CD8-positive, alpha-beta memory T cell (primary cell): ENCODE results near the gene PSMC4. TPM values are rescaled to one million over a fixed set of nuclear protein-coding genes. Genes with fewer than 3 reads are reported as not detected.

Source experiments
- CTCF ChIA-PET: fragments of 350-600 bp; sonication (Branson Sonifier 250); formaldehyde crosslinking; loops from one replicate; lab custom pipeline; 2021; ENCODE audit warnings: antibody characterized with exemption; lab: Charles Lee
- POLR2A ChIA-PET: fragments of 350-600 bp; sonication (Branson Sonifier 250); formaldehyde crosslinking; loops from one replicate; lab custom pipeline; 2021; ENCODE audit warnings: antibody characterized with exemption; lab: Charles Lee
- DNase-seq, 5 donors: peaks; one replicate each; pipeline versions ENCODE4 v3.0.0 to v3.0.0-alpha.2; 2020 to 2022; ENCODE audit warnings: mixed read lengths in 1 of 5
- H3K27ac ChIP-seq: one replicate; pipeline ENCODE4 v1.7.0; 2013; ENCODE audit warnings: low read depth, mild to moderate bottlenecking, low read length, moderate library complexity
- H3K27me3 ChIP-seq: 2 replicates; pipeline ENCODE4 v1.7.0; 2013; ENCODE audit warnings: low read length, mild to moderate bottlenecking; ENCODE audit not compliant: insufficient read depth, poor library complexity, severe bottlenecking
- H3K36me3 ChIP-seq: 2 replicates; pipeline ENCODE4 v1.7.0; 2013; ENCODE audit warnings: mild to moderate bottlenecking, low read length, moderate library complexity; ENCODE audit not compliant: insufficient read depth
- H3K4me1 ChIP-seq: 2 replicates; pipeline ENCODE4 v1.7.0; 2013; ENCODE audit warnings: mild to moderate bottlenecking, low read length, moderate library complexity; ENCODE audit not compliant: insufficient read depth
- H3K4me3 ChIP-seq: 2 replicates; pipeline ENCODE4 v1.7.0; 2013; ENCODE audit warnings: mild to moderate bottlenecking, low read length
- H3K9me3 ChIP-seq: 2 replicates; pipeline ENCODE4 v1.7.0; 2013; ENCODE audit warnings: mild to moderate bottlenecking, low read length
- H3K27ac Mint-ChIP-seq, 8 donors: one replicate each; pipeline ENCODE4 v1.8.0; 2020 to 2021; ENCODE audit warnings: mixed read lengths in 8 of 8, mild to moderate bottlenecking in 6 of 8, inconsistent platforms in 3 of 8, moderate library complexity in 3 of 8
- H3K27me3 Mint-ChIP-seq, 2 donors: one replicate each; pipeline ENCODE4 v1.8.0; 2020 to 2021; ENCODE audit warnings: mixed read lengths in 2 of 2, mild to moderate bottlenecking in 1 of 2, moderate library complexity in 1 of 2
- H3K36me3 Mint-ChIP-seq, 3 donors: one replicate each; pipeline ENCODE4 v1.8.0; 2020 to 2021; ENCODE audit warnings: mixed read lengths in 3 of 3, inconsistent platforms in 1 of 3, mild to moderate bottlenecking in 1 of 3
- H3K4me1 Mint-ChIP-seq, 3 donors: one replicate each; pipeline ENCODE4 v1.8.0; 2020 to 2021; ENCODE audit warnings: mixed read lengths in 3 of 3, inconsistent platforms in 1 of 3, mild to moderate bottlenecking in 1 of 3
- H3K4me3 Mint-ChIP-seq, 7 donors: one replicate each; pipeline ENCODE4 v1.8.0; 2020 to 2021; ENCODE audit warnings: mixed read lengths in 7 of 7, mild to moderate bottlenecking in 6 of 7, moderate library complexity in 4 of 7, inconsistent platforms in 2 of 7
- H3K9me3 Mint-ChIP-seq, 5 donors: one replicate each; pipeline ENCODE4 v1.8.0; 2020 to 2022; ENCODE audit warnings: mixed read lengths in 5 of 5, mild to moderate bottlenecking in 3 of 5, moderate library complexity in 2 of 5, inconsistent platforms in 1 of 5
- polyA plus RNA-seq: library from polyadenylated mRNA; unstranded; fragments of 300-500 nt; fragmentation: Illumina TruSeq; gene quantifications from one replicate; pipeline ENCODE4 v1.2.3, GENCODE V29; 2021
- total RNA-seq, 2 experiments: library from RNA; stranded (reverse); gene quantifications; one replicate each; pipeline ENCODE4 v1.2.3, GENCODE V29; 2021

The PSMC4 gene
- 100 to 1,000 TPM; 170 to 179 TPM for total RNA-seq
- 114 TPM for polyA plus RNA-seq

- H3K9me3 ChIP-seq = no peaks in the 10 kb centered on the region
- peak; percentile 97 to 99 (median 98) for DNase-seq
- peaks cover 25% of the 10 kb centered on the region for H3K36me3 ChIP-seq
- Mint-ChIP-seq H3K4me1 (peaks cover 47 to 68% (median 51%) of the 10 kb centered on the region in 3 donors), H3K9me3 (peaks cover 0 to 1% (median 0%) of the 10 kb centered on the region in 5 donors), H3K27me3 (no peaks in the 10 kb centered on the region), H3K36me3 (peaks cover 10 to 50% (median 20%) of the 10 kb centered on the region in 3 donors), H3K4me3 (peak within 1 kb of the TSS; percentile 91 to 99 (median 95)), H3K27ac (peak within 1 kb of the TSS; percentile 93 to 100 (median 98))
- peaks cover 32% of the 10 kb centered on the region for H3K4me1 ChIP-seq
- CTCF ChIA-PET = interaction anchor here (0.7 to 3.7 kb wide), 42 partner anchors 10 to 203 kb away, joined by 3 to 79 read pairs (median 9); partner anchors contain the start of genes DYRK1B, FBL, FCGBP and ZNF546
- peak within 1 kb of the TSS; percentile 96 for H3K27ac ChIP-seq
- no peaks in the 10 kb centered on the region for H3K27me3 ChIP-seq
- POLR2A ChIA-PET = interaction anchor here (0.8 to 2.2 kb wide), 14 partner anchors 9 to 204 kb away, joined by 3 to 28 read pairs (median 6); partner anchors contain the start of genes DYRK1B, FBL, ZNF546 and ZNF780A
- peak within 1 kb of the TSS; percentile 84 for H3K4me3 ChIP-seq
Observed at GRCh38 chr19:39970675-39971379, at the start of gene PSMC4. PSMC4 (plus strand) TSS chr19:39971165; CDS start chr19:39971203, 38 bp downstream.

- peaks cover 0 to 30% (median 7%) of the 10 kb centered on the region in 3 donors for H3K36me3 Mint-ChIP-seq
- Histone ChIP-seq H3K27me3 (no peaks in the 10 kb centered on the region), H3K4me1 (peaks cover 8% of the 10 kb centered on the region), H3K36me3 (no peaks in the 10 kb centered on the region), H3K4me3 (no peak overlapping the region), H3K27ac (no peak overlapping the region), H3K9me3 (no peaks in the 10 kb centered on the region)
- CTCF ChIA-PET = no interaction called here
- H3K9me3 Mint-ChIP-seq = peaks cover 0 to 2% (median 0%) of the 10 kb centered on the region in 5 donors
- H3K4me1 Mint-ChIP-seq = peaks cover 0 to 16% (median 11%) of the 10 kb centered on the region in 3 donors
- H3K27ac Mint-ChIP-seq = peak overlapping the region in 2 of 8 donors; percentile 17 to 75
- POLR2A ChIA-PET = no interaction called here
- no peaks in the 10 kb centered on the region for H3K27me3 Mint-ChIP-seq
- H3K4me3 Mint-ChIP-seq = no peak overlapping the region
- DNase-seq = no peak
Observed at GRCh38 chr19:39923862-39924261, 47.1 kb upstream of the PSMC4 start.

DNA sequence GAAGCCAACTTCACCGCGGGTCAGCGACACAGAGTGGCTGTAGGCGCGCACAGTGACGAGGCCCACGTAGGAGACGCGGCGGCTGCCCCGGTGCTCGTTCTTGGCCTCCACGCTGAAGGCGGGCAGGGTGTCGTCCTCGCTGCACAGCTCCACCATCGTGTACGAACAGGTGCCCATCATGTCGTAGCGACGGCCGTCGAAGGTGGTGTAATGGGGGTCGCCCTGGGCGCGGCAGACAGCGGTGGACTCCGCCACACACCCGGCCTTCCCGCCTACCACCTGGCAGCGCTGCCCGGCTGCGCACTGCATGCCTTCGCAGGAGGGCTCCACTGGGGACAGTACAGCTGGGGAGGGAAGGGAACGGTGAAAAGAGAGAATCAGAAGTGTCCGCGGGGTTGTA, 46.6 kb upstream of the PSMC4 start:
- ChIA-PET CTCF (no interaction called here), POLR2A (no interaction called here)
- H3K27ac ChIP-seq = no peak overlapping the region
- Mint-ChIP-seq H3K27ac (no peak overlapping the region), H3K36me3 (peaks cover 0 to 27% (median 6%) of the 10 kb centered on the region in 3 donors), H3K4me3 (no peak overlapping the region), H3K27me3 (no peaks in the 10 kb centered on the region), H3K4me1 (peaks cover 0 to 15% (median 8%) of the 10 kb centered on the region in 3 donors), H3K9me3 (peaks cover 0 to 2% (median 0%) of the 10 kb centered on the region in 5 donors)
- no peaks in the 10 kb centered on the region for H3K27me3 ChIP-seq
- H3K36me3 ChIP-seq = no peaks in the 10 kb centered on the region
- DNase-seq = no peak
- peaks cover 8% of the 10 kb centered on the region for H3K4me1 ChIP-seq
- H3K9me3 ChIP-seq = no peaks in the 10 kb centered on the region
- no peak overlapping the region for H3K4me3 ChIP-seq

DNA sequence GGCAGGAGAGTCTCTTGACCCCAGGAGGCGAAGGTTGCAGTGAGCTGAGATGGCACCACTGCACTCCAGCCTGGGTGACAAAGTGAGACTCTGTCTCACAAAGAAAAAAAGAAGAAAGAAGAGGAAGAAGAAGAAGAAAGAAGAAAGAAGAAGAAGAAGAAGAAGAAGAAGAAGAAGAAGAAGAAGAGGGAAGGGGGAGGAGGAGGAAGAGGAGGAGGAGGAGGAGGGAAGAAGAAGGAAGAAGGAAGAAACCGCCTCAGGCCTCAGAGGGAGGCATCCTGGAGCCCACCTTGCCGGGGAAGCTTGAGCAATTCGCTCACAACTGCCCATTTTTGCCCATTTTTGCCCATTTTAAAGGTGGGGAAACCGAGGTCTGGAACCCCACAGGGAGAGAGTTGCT, 46.0 kb upstream of the PSMC4 start:
- no peaks in the 10 kb centered on the region for H3K27me3 ChIP-seq
- Mint-ChIP-seq H3K36me3 (peaks cover 3 to 21% (median 5%) of the 10 kb centered on the region in 3 donors), H3K27ac (peak overlapping the region in 1 of 8 donors; percentile 60), H3K9me3 (no peaks in the 10 kb centered on the region), H3K4me1 (peaks cover 5 to 17% (median 6%) of the 10 kb centered on the region in 3 donors), H3K27me3 (no peaks in the 10 kb centered on the region), H3K4me3 (no peak overlapping the region)
- no peak overlapping the region for H3K27ac ChIP-seq
- POLR2A ChIA-PET = no interaction called here
- H3K9me3 ChIP-seq = no peaks in the 10 kb centered on the region
- H3K36me3 ChIP-seq = no peaks in the 10 kb centered on the region
- CTCF ChIA-PET = no interaction called here
- DNase-seq = no peak
- H3K4me1 ChIP-seq = peaks cover 8% of the 10 kb centered on the region
- no peak overlapping the region for H3K4me3 ChIP-seq

GRCh38 chr19:39926170-39926760, 44.7 kb upstream of the PSMC4 start:
- H3K4me3 Mint-ChIP-seq = no peak overlapping the region
- no peak for DNase-seq
- Histone ChIP-seq H3K27me3 (no peaks in the 10 kb centered on the region), H3K4me3 (no peak overlapping the region), H3K36me3 (no peaks in the 10 kb centered on the region), H3K27ac (no peak overlapping the region), H3K4me1 (peaks cover 8% of the 10 kb centered on the region), H3K9me3 (no peaks in the 10 kb centered on the region)
- H3K36me3 Mint-ChIP-seq = peaks cover 3 to 19% (median 10%) of the 10 kb centered on the region in 3 donors
- POLR2A ChIA-PET = interaction anchor here (0.8 kb wide), 1 partner anchor 45 kb away, joined by 3 read pairs; the partner anchor contains the start of gene PSMC4
- peaks cover 6 to 23% (median 11%) of the 10 kb centered on the region in 3 donors for H3K4me1 Mint-ChIP-seq
- CTCF ChIA-PET = interaction anchor here (0.6 kb wide), 1 partner anchor 35 kb away, joined by 3 read pairs; no protein-coding TSS in a partner anchor
- H3K27me3 Mint-ChIP-seq = no peaks in the 10 kb centered on the region
- H3K9me3 Mint-ChIP-seq = no peaks in the 10 kb centered on the region
- no peak overlapping the region for H3K27ac Mint-ChIP-seq

GRCh38 chr19:39927076-39927475, 43.9 kb upstream of the PSMC4 start:
- no peak for DNase-seq
- Histone ChIP-seq H3K27me3 (no peaks in the 10 kb centered on the region), H3K4me1 (peaks cover 8% of the 10 kb centered on the region), H3K36me3 (no peaks in the 10 kb centered on the region), H3K9me3 (no peaks in the 10 kb centered on the region), H3K27ac (no peak overlapping the region), H3K4me3 (no peak overlapping the region)
- H3K9me3 Mint-ChIP-seq = no peaks in the 10 kb centered on the region
- H3K36me3 Mint-ChIP-seq = peaks cover 3 to 18% (median 10%) of the 10 kb centered on the region in 3 donors
- CTCF ChIA-PET = interaction anchor here (3.0 kb wide), 1 partner anchor 43 kb away, joined by 16 read pairs; the partner anchor contains the start of gene PSMC4
- H3K27me3 Mint-ChIP-seq = no peaks in the 10 kb centered on the region
- no peak overlapping the region for H3K27ac Mint-ChIP-seq
- H3K4me3 Mint-ChIP-seq = no peak overlapping the region
- POLR2A ChIA-PET = no interaction called here
- peaks cover 8 to 25% (median 11%) of the 10 kb centered on the region in 3 donors for H3K4me1 Mint-ChIP-seq

GRCh38 chr19:39927524-39928356, 43.2 kb upstream of the PSMC4 start:
- no peaks in the 10 kb centered on the region for H3K9me3 Mint-ChIP-seq
- Histone ChIP-seq H3K27me3 (no peaks in the 10 kb centered on the region), H3K4me3 (no peak overlapping the region), H3K27ac (no peak overlapping the region), H3K36me3 (no peaks in the 10 kb centered on the region), H3K4me1 (peaks cover 8% of the 10 kb centered on the region), H3K9me3 (no peaks in the 10 kb centered on the region)
- ChIA-PET POLR2A (no interaction called here), CTCF (interaction anchor here (3.0 kb wide), 1 partner anchor 43 kb away, joined by 16 read pairs; the partner anchor contains the start of gene PSMC4)
- no peaks in the 10 kb centered on the region for H3K27me3 Mint-ChIP-seq
- H3K36me3 Mint-ChIP-seq = peaks cover 3 to 18% (median 10%) of the 10 kb centered on the region in 3 donors
- no peak for DNase-seq
- no peak overlapping the region for H3K27ac Mint-ChIP-seq
- no peak overlapping the region for H3K4me3 Mint-ChIP-seq
- peaks cover 8 to 26% (median 11%) of the 10 kb centered on the region in 3 donors for H3K4me1 Mint-ChIP-seq
